Ishikawa (cell line): ENCODE results near the gene SLC12A4.

ENCODE experiments used
- CEBPB ChIP-seq: IDR thresholded peaks from 2 replicates; pipeline ENCODE4 v1.6.1; 2012
- CREB1 ChIP-seq: IDR thresholded peaks from 2 replicates; pipeline ENCODE4 v1.6.1; 2012; ENCODE audit warnings: low read depth
- EGR1 ChIP-seq: IDR thresholded peaks from 2 replicates; pipeline ENCODE4 v1.6.1; 2012
- EP300 ChIP-seq: IDR thresholded peaks from 2 replicates; pipeline ENCODE4 v1.6.1; 2012; ENCODE audit warnings: borderline replicate concordance
- FOXM1 ChIP-seq: IDR thresholded peaks from 2 replicates; pipeline ENCODE4 v1.6.1; 2012; ENCODE audit warnings: low read depth, borderline replicate concordance
- RAD21 ChIP-seq: IDR thresholded peaks from 2 replicates; pipeline ENCODE4 v1.6.1; 2012; ENCODE audit warnings: low read depth
- TAF1 ChIP-seq: IDR thresholded peaks from 2 replicates; pipeline ENCODE4 v1.6.1; 2012; ENCODE audit warnings: low read depth, mild to moderate bottlenecking
- TCF12 ChIP-seq: IDR thresholded peaks from 2 replicates; pipeline ENCODE4 v1.6.1; 2012; ENCODE audit warnings: low read depth
- TEAD4 ChIP-seq: IDR thresholded peaks from 2 replicates; pipeline ENCODE4 v1.6.1; 2012
- USF1 ChIP-seq: IDR thresholded peaks from 2 replicates; pipeline ENCODE4 v1.6.1; 2012
- YY1 ChIP-seq: IDR thresholded peaks from 2 replicates; pipeline ENCODE4 v1.6.1; 2012; ENCODE audit warnings: low read depth
- ZBTB7A ChIP-seq: IDR thresholded peaks from 2 replicates; pipeline ENCODE4 v1.6.1; 2012; ENCODE audit warnings: low read depth
- TF ChIP-seq, protein P1 (sequence below): IDR thresholded peaks from 2 replicates; pipeline ENCODE4 v1.6.1; 2012
- TF ChIP-seq, protein P2 (sequence below): IDR thresholded peaks from 2 replicates; pipeline ENCODE4 v1.6.1; 2012; ENCODE audit warnings: low read depth, mild to moderate bottlenecking

DNA sequence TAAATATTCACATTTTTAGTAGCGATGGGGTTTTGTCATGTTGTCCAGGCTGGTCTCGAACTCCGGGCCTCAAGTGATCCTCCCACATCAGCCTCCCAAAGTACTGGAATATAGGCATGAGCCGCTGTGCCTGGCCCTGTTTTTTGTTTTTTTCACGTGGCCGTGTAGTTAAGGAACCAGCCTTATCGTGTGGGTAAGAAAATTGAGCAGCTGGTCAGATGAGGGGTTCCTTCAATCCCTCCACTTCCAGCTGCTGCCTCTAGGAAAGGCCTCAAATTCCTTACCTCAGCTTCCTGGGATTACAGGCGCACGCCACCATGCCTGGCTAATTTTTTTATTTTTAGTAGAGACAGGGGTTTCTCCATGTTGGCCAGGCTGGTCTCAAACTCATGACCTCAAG is 36.8 kb upstream of the SLC12A4 start:
- TF ChIP-seq TCF12 (no peak), YY1 (no peak), FOXM1 (no peak), RAD21 (no peak), TAF1 (no peak), TEAD4 (no peak), EP300 (no peak), CEBPB (no peak), ZBTB7A (no peak), CREB1 (no peak), EGR1 (no peak), USF1 (no peak)
- TF ChIP-seq, protein P1, sequence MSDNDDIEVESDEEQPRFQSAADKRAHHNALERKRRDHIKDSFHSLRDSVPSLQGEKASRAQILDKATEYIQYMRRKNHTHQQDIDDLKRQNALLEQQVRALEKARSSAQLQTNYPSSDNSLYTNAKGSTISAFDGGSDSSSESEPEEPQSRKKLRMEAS: no peak
- TF ChIP-seq, protein P2, sequence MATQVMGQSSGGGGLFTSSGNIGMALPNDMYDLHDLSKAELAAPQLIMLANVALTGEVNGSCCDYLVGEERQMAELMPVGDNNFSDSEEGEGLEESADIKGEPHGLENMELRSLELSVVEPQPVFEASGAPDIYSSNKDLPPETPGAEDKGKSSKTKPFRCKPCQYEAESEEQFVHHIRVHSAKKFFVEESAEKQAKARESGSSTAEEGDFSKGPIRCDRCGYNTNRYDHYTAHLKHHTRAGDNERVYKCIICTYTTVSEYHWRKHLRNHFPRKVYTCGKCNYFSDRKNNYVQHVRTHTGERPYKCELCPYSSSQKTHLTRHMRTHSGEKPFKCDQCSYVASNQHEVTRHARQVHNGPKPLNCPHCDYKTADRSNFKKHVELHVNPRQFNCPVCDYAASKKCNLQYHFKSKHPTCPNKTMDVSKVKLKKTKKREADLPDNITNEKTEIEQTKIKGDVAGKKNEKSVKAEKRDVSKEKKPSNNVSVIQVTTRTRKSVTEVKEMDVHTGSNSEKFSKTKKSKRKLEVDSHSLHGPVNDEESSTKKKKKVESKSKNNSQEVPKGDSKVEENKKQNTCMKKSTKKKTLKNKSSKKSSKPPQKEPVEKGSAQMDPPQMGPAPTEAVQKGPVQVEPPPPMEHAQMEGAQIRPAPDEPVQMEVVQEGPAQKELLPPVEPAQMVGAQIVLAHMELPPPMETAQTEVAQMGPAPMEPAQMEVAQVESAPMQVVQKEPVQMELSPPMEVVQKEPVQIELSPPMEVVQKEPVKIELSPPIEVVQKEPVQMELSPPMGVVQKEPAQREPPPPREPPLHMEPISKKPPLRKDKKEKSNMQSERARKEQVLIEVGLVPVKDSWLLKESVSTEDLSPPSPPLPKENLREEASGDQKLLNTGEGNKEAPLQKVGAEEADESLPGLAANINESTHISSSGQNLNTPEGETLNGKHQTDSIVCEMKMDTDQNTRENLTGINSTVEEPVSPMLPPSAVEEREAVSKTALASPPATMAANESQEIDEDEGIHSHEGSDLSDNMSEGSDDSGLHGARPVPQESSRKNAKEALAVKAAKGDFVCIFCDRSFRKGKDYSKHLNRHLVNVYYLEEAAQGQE: no peak
